RWPE1 (cell line): ENCODE results near the gene OR5K1.

Experiments used
- CTCF ChIA-PET: fragments of 350-600 bp; sonication (Branson Sonifier 250); formaldehyde crosslinking; extraction: SDS; loops from one replicate; lab custom pipeline; 2021; lab: Yijun Ruan, JAX
- POLR2A ChIA-PET: fragments of 400-600 bp; formaldehyde crosslinking; extraction: SDS; loops from one replicate; lab custom pipeline; 2020; ENCODE audit warnings: antibody characterized with exemption; ENCODE audit not compliant: low non-redundant PET; lab: Yijun Ruan, JAX
- DNase-seq: peaks from one replicate; pipeline ENCODE4 v3.0.0; 2012; ENCODE audit warnings: low spot score
- H3K27ac ChIP-seq: fragments of 450-650 bp; 2 replicates; pipeline ENCODE4 v1.5.1; 2017
- CTCF ChIP-seq: fragments of 450-650 bp; conservative IDR thresholded peaks from 2 replicates; pipeline ENCODE4 v1.5.1; 2017; ENCODE audit warnings: low read depth, mild to moderate bottlenecking

OR5K1 gene

GRCh38 chr3:98504539-98504938 lies 41.5 kb downstream of the OR5K1 start:
- no peak overlapping the region for H3K27ac ChIP-seq
- DNase-seq: no peak
- POLR2A ChIA-PET: no interaction called here
- no peak for TF ChIP-seq CTCF
- CTCF ChIA-PET: no interaction called here

GRCh38 chr3:98508582-98508981 lies 45.6 kb downstream of the OR5K1 start:
- CTCF ChIA-PET: interaction anchor here (0.6 to 0.7 kb wide), 2 partner anchors 13 to 424 kb away, joined by 3 read pairs; no protein-coding TSS in a partner anchor
- no peak for DNase-seq
- no peak overlapping the region for H3K27ac ChIP-seq
- POLR2A ChIA-PET: no interaction called here
- TF ChIP-seq CTCF: no peak

GRCh38 chr3:98512576-98512975 lies 49.6 kb downstream of the OR5K1 start:
- ChIA-PET POLR2A (no interaction called here), CTCF (no interaction called here)
- TF ChIP-seq CTCF: no peak
- DNase-seq: peak; percentile 69
- H3K27ac ChIP-seq: no peak overlapping the region

GRCh38 chr3:98513091-98513511 lies 50.1 kb downstream of the OR5K1 start:
- CTCF ChIA-PET: no interaction called here

GRCh38 chr3:98513736-98514135 lies 50.7 kb downstream of the OR5K1 start:
- peak overlapping the region; percentile 89 for H3K27ac ChIP-seq
- no peak for TF ChIP-seq CTCF
- POLR2A ChIA-PET: no interaction called here
- no peak for DNase-seq
- CTCF ChIA-PET: no interaction called here

More at GRCh38 chr3:98513091-98513511, 50.1 kb downstream of the OR5K1 start:
- TF ChIP-seq CTCF: no peak
- POLR2A ChIA-PET: no interaction called here
- H3K27ac ChIP-seq: peak overlapping the region; percentile 89
- DNase-seq: peak; percentile 89

GRCh38 chr3:98514948-98515347 lies 51.9 kb downstream of the OR5K1 start:
- H3K27ac ChIP-seq: no peak overlapping the region
- ChIA-PET CTCF (no interaction called here), POLR2A (no interaction called here)
- TF ChIP-seq CTCF: no peak
- DNase-seq: no peak
